SK-N-MC (cell line): ENCODE data around the gene USP32.
"Not testable (repeated sequence)": the region's sequence is repeated elsewhere in the genome, so short reads cannot be mapped to it uniquely, and the experiment has no call there.

ENCODE experiments used
- DNase-seq: peaks from one replicate; pipeline ENCODE4 v3.0.0-alpha.2; 2011; ENCODE audit warnings: low read depth, low spot score
- H3K27ac ChIP-seq: fragments of 200-600 bp; sonication (generic); 2 replicates; pipeline ENCODE4 v1.5.1; 2016; ENCODE audit warnings: mixed run types
- H3K36me3 ChIP-seq: fragments of 200-600 bp; sonication (generic); 2 replicates; pipeline ENCODE4 v1.6.1; 2017; ENCODE audit warnings: antibody characterized with exemption, low read length, mixed read lengths; ENCODE audit not compliant: insufficient read depth
- H3K4me3 ChIP-seq: fragments of 200-600 bp; sonication (generic); 2 replicates; pipeline ENCODE4 v1.5.1; 2016
- H3K9ac ChIP-seq: fragments of 200-600 bp; sonication (generic); 2 replicates; pipeline ENCODE4 v1.8.0; 2017; ENCODE audit warnings: mixed run types, mixed read lengths; ENCODE audit not compliant: insufficient read length
- H3K9me3 ChIP-seq: fragments of 200-600 bp; sonication (generic); 2 replicates; pipeline ENCODE4 v1.6.1; 2017; ENCODE audit warnings: low read depth, mild to moderate bottlenecking, antibody characterized with exemption, low read length, moderate library complexity, mixed read lengths
- EZH2 ChIP-seq: fragments of 200-600 bp; sonication (generic); IDR thresholded peaks from one replicate; pipeline ENCODE4 v1.6.1; 2017; ENCODE audit warnings: antibody characterized with exemption
- FOXP2 ChIP-seq: optimal IDR thresholded peaks from 2 replicates; pipeline ENCODE3; 2011; ENCODE audit warnings: mild to moderate bottlenecking, moderate library complexity; ENCODE audit not compliant: insufficient read depth; ENCODE audit errors: extremely low read length, control extremely low read depth
- POLR2AphosphoS5 ChIP-seq: IDR thresholded peaks from 2 replicates; pipeline ENCODE4 v1.6.1; 2012; ENCODE audit warnings: mild to moderate bottlenecking, low read depth, low read length, borderline replicate concordance

The USP32 gene

DNA sequence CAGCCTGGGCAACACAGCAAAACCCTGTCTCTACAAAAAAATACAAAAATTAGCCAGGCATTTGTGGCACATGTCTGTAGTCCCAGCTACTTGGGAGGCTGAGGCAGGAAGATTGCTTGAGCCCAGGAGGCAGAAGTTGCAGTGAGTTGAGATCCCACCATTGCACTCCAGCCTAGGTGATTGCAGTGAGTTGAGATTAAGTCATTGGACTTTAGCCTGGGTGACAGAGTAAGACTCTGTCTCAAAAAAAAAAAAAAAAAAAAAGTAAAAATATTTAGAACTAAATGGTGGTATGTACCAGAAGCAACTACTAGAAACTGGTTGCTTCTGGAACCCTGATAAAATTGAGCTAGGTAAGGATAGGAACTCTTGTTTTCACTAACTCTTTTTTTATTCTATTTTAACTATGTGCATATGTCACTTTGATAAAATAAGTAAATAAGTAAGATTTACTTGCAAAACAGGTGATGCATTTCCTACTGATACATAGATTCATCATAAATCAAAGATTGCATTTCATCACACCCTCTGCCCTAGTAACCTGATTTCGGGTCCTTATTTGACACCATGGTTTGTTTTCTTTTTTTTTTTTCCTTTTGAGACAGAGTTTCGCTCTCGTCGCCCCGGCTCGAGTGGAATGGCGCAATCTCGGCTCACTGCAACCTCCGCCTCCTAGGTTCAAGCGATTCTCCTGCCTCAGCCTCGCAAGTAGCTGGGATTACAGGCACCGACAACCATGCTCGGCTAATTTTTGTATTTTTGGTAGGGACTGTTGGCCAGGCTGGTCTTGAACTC lies 66.0 kb downstream of the USP32 start:
- H3K27ac ChIP-seq: no peak overlapping the region
- DNase-seq: no peak
- H3K4me3 ChIP-seq: no peak overlapping the region
- H3K36me3 ChIP-seq: no peaks in the 10 kb centered on the region
- H3K9me3 ChIP-seq: no peaks in the 10 kb centered on the region
- no peak overlapping the region for H3K9ac ChIP-seq
- no peak for TF ChIP-seq FOXP2

DNA sequence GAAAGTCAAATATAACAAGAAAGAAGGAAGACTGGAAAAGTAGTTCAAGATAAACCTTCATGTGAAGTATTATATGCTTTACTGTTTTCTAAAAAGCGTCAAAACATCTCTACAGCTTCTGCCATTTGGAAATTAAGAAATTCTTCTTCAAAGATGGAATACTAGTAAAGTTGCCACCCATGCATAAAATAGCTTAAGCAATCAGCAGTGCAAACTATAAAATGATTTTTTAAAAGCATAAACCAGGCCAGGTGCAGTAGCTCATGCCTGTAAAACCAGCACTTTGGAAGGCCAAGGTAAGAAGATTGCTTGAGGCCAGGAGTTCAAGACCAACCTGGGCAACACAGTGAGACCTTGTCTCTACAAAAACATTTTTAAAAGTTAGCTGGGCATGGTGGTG lies 68.2 kb downstream of the USP32 start:
- Histone ChIP-seq H3K36me3 (no peaks in the 10 kb centered on the region), H3K27ac (no peak overlapping the region), H3K4me3 (no peak overlapping the region), H3K9me3 (no peaks in the 10 kb centered on the region), H3K9ac (no peak overlapping the region)
- no peak for DNase-seq
- TF ChIP-seq EZH2: no peak
- no peak for TF ChIP-seq POLR2AphosphoS5
- TF ChIP-seq FOXP2: no peak

DNA sequence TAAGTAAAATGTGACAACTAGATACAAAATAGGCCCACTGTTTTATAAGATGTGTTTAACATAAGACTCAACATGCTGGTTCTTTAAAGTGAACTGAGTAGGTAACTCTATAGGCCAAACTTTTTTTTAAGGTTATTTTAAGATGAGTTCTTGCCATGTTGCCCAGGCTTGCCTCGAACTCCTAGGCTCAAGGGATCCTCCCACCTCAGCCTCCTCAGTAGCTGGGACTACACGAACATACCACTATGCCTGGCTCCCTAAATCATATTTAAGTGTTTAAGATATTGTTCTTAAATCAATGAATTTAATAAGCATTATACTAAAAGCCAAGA lies 69.9 kb downstream of the USP32 start:
- no peak for TF ChIP-seq FOXP2
- no peak for TF ChIP-seq POLR2AphosphoS5
- TF ChIP-seq EZH2: no peak
- H3K27ac ChIP-seq: no peak overlapping the region
- no peak overlapping the region for H3K4me3 ChIP-seq
- no peaks in the 10 kb centered on the region for H3K9me3 ChIP-seq
- H3K9ac ChIP-seq: no peak overlapping the region
- no peak for DNase-seq
- H3K36me3 ChIP-seq: no peaks in the 10 kb centered on the region

GRCh38 chr17:60321336-60322055 lies 70.4 kb downstream of the USP32 start:
- Histone ChIP-seq H3K4me3 (no peak overlapping the region), H3K36me3 (no peaks in the 10 kb centered on the region), H3K9me3 (no peaks in the 10 kb centered on the region), H3K27ac (no peak overlapping the region), H3K9ac (no peak overlapping the region)
- DNase-seq: no peak
- no peak for TF ChIP-seq POLR2AphosphoS5
- TF ChIP-seq FOXP2: no peak
- TF ChIP-seq EZH2: no peak

DNA sequence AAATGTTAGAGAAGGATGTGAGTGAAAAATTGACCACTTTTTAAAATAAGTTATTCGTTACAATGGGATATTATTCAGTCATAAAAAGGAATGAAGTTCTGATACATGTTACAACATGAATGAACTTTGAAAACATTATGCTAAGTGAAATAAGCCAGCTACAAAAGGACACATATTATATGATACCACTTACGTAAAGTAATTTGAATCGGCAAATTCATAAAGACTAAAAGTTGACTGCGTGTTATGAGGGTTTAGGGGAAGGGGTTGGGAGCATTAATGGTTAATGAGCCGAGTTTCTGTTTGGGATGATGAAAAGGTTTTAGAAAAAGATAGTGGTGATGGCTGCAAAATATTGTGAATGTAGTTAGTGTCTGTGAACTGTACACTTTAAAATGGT lies 73.1 kb downstream of the USP32 start:
- no peak overlapping the region for H3K27ac ChIP-seq
- TF ChIP-seq EZH2 (no peak), FOXP2 (no peak), POLR2AphosphoS5 (no peak)
- H3K9me3 ChIP-seq: no peaks in the 10 kb centered on the region
- H3K9ac ChIP-seq: no peak overlapping the region
- no peak for DNase-seq
- H3K36me3 ChIP-seq: no peaks in the 10 kb centered on the region
- H3K4me3 ChIP-seq: no peak overlapping the region

GRCh38 chr17:60318326-60318725 lies 73.6 kb downstream of the USP32 start:
- H3K36me3 ChIP-seq: no peaks in the 10 kb centered on the region
- H3K9me3 ChIP-seq: no peaks in the 10 kb centered on the region
- H3K9ac ChIP-seq: no peak overlapping the region
- TF ChIP-seq FOXP2: no peak
- TF ChIP-seq EZH2: no peak
- TF ChIP-seq POLR2AphosphoS5: no peak
- DNase-seq: no peak
- no peak overlapping the region for H3K4me3 ChIP-seq
- no peak overlapping the region for H3K27ac ChIP-seq

DNA sequence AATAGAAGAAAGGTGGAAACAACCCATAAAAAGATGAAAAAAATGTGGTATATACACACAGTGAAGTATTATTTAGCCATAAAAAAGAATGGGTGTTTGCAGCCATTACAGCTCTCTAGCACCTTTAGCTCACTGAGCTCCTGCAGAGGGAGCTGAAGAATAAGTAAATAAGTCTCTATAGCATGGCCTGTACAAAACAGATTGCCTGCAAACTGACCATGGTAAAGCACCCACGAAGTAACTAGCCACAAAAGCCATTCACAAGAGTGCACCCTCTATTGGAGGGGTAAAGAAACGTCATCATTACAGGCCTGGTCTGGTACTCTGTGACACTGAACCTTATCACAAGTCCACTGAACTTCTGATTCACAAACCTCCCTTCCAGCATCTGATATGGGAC lies 76.3 kb downstream of the USP32 start:
- TF ChIP-seq FOXP2 (no peak), EZH2 (no peak), POLR2AphosphoS5 (no peak)
- no peaks in the 10 kb centered on the region for H3K9me3 ChIP-seq
- no peak overlapping the region for H3K27ac ChIP-seq
- DNase-seq: no peak
- no peak overlapping the region for H3K9ac ChIP-seq
- no peaks in the 10 kb centered on the region for H3K36me3 ChIP-seq
- no peak overlapping the region for H3K4me3 ChIP-seq

- DNase-seq, H3K9me3 ChIP-seq, H3K4me3 ChIP-seq, H3K36me3 ChIP-seq, H3K27ac ChIP-seq, H3K9ac ChIP-seq: not testable (repeated sequence)
Observed at GRCh38 chr17:60314900-60315299, 77.0 kb downstream of the USP32 start.

DNA sequence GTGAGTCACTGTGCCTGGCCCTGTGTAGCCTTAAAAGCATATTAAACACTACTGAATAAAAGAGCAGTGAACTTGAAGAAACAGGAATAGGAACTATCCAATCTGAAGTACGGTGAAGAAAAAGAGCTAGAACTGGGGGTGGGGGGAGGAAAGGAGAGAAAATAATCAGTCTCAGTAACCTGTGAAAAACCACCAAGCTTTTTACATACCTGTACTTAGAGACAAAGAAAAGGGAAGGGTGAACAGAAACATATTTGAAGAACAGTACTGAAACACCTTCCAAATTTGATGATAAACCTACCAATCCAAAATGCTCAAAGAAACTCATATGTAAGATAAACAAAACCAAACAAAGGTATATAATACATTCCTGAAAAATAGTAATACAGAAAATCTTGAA lies 77.5 kb downstream of the USP32 start:
- Histone ChIP-seq H3K9me3 (no peaks in the 10 kb centered on the region), H3K27ac (no peak overlapping the region), H3K36me3 (no peaks in the 10 kb centered on the region), H3K4me3 (no peak overlapping the region), H3K9ac (no peak overlapping the region)
- TF ChIP-seq FOXP2 (no peak), EZH2 (no peak), POLR2AphosphoS5 (no peak)
- no peak for DNase-seq
